Esophagus mucosa (tissue), 1 donor: ENCODE measurements around the gene HEATR5A. TPM values are rescaled to one million over a fixed set of nuclear protein-coding genes. Genes with fewer than 3 reads are reported as not detected.
"Not testable (repeated sequence)": the region's sequence is repeated elsewhere in the genome, so short reads cannot be mapped to it uniquely, and the experiment has no call there.

Experiments
- ATAC-seq: fragments of 200-7000 bp; cut with Tn5 transposase; one replicate; pipeline ENCODE4 v1.9.1; 2020
- total RNA-seq: library from RNA; stranded (reverse); gene quantifications from one replicate; pipeline ENCODE4 v1.2.4, GENCODE V29; 2023
- donor health status: DM: yes; HTN: yes; CAD: no.

The HEATR5A gene
- total RNA-seq, result 25.8 TPM

GRCh38 chr14:31420319-31421111 lies at the start of gene HEATR5A:
Gene HEATR5A, minus strand, starts transcription at chr14:31420550. Its CDS starts 17,575 bp downstream, at chr14:31402975.
- peak; percentile 98 for ATAC-seq

- no peak for ATAC-seq
Measured at GRCh38 chr14:31466554-31466953, 46.2 kb upstream of the HEATR5A start.

GRCh38 chr14:31465111-31465510 lies 44.8 kb upstream of the HEATR5A start:
- ATAC-seq, result no peak

GRCh38 chr14:31462450-31462849 lies 42.1 kb upstream of the HEATR5A start:
- ATAC-seq, result peak; percentile 42

- ATAC-seq, result no peak
Measured at GRCh38 chr14:31461545-31461944, 41.2 kb upstream of the HEATR5A start.

- ATAC-seq, result no peak
Measured at GRCh38 chr14:31457665-31458659, 37.6 kb upstream of the HEATR5A start.

- peak; percentile 100 for ATAC-seq
Measured at GRCh38 chr14:31456841-31457664, 36.7 kb upstream of the HEATR5A start, which contains the start of gene DTD2. Gene DTD2, minus strand, starts transcription at chr14:31457506. Its CDS starts 113 bp downstream, at chr14:31457393.

GRCh38 chr14:31449971-31450610 lies 29.7 kb upstream of the HEATR5A start:
- peak; percentile 52 for ATAC-seq

GRCh38 chr14:31449136-31449535 lies 28.8 kb upstream of the HEATR5A start:
- no peak for ATAC-seq

- ATAC-seq, result no peak
Measured at GRCh38 chr14:31445703-31446102, 25.4 kb upstream of the HEATR5A start.

GRCh38 chr14:31442284-31442683 lies 21.9 kb upstream of the HEATR5A start:
- no peak for ATAC-seq

- no peak for ATAC-seq
Measured at GRCh38 chr14:31441273-31442111, 21.1 kb upstream of the HEATR5A start.

GRCh38 chr14:31440280-31440679 lies 19.9 kb upstream of the HEATR5A start:
- ATAC-seq, result no peak

GRCh38 chr14:31439561-31439960 lies 19.2 kb upstream of the HEATR5A start:
- no peak for ATAC-seq

- not testable (repeated sequence) for ATAC-seq
Measured at GRCh38 chr14:31437045-31437691, 16.8 kb upstream of the HEATR5A start.

GRCh38 chr14:31435276-31435675 lies 14.9 kb upstream of the HEATR5A start:
- ATAC-seq, result no peak

GRCh38 chr14:31430634-31431264 lies 10.4 kb upstream of the HEATR5A start:
- ATAC-seq, result no peak

- ATAC-seq, result no peak
Measured at GRCh38 chr14:31429791-31430190, 9.4 kb upstream of the HEATR5A start.

GRCh38 chr14:31428011-31428410 lies 7.7 kb upstream of the HEATR5A start:
- ATAC-seq, result no peak

- ATAC-seq, result no peak
Measured at GRCh38 chr14:31426663-31427062, 6.3 kb upstream of the HEATR5A start.
